OCI-LY3 (cell line): ENCODE data around the gene ABCG1.

ENCODE experiments used
- CTCF ChIP-seq: fragments of 200-600, 300-600 bp; sonication (generic); IDR thresholded peaks from 2 replicates; pipeline ENCODE4 v1.5.1; 2014; ENCODE audit warnings: antibody characterized with exemption, low read length, low read depth
- EZH2phosphoT487 ChIP-seq: fragments of 200-600 bp; shearing (Covaris generic); IDR thresholded peaks from 2 replicates; pipeline ENCODE4 v1.6.1; 2018; ENCODE audit warnings: antibody characterized with exemption, mixed run types, low read depth

- TF ChIP-seq CTCF (no peak), EZH2phosphoT487 (no peak)
Measured at GRCh38 chr21:42288962-42289361, 70.0 kb downstream of the ABCG1 start.
